Fibroblast of lung (primary cell): ENCODE measurements around the gene KIAA0586. TPM values are rescaled to one million over a fixed set of nuclear protein-coding genes. Genes with fewer than 3 reads are reported as not detected.

ENCODE experiments used
- DNase-seq, 2 donors: peaks; one replicate each; pipeline versions ENCODE4 v3.0.0 to v3.0.0-alpha.2; 2010; ENCODE audit warnings: low read depth in 2 of 2
- H2AFZ ChIP-seq: 2 replicates; pipeline ENCODE4 v1.5.1; 2012; ENCODE audit warnings: low read length, control low read depth, inconsistent platforms
- H3K27ac ChIP-seq: 2 replicates; pipeline ENCODE4 v1.5.1; 2011; ENCODE audit warnings: low read length, control low read depth; ENCODE audit not compliant: insufficient read depth
- H3K27me3 ChIP-seq: 2 replicates; pipeline ENCODE4 v1.5.1; 2011; ENCODE audit warnings: mild to moderate bottlenecking, low read length; ENCODE audit not compliant: control insufficient read depth, insufficient read depth
- H3K36me3 ChIP-seq: 2 replicates; pipeline ENCODE4 v1.5.1; 2011; ENCODE audit warnings: low read length; ENCODE audit not compliant: control insufficient read depth, insufficient read depth
- H3K4me1 ChIP-seq: 2 replicates; pipeline ENCODE4 v1.5.1; 2011; ENCODE audit warnings: low read length; ENCODE audit not compliant: control insufficient read depth, insufficient read depth; ENCODE audit errors: extremely low read depth
- H3K4me2 ChIP-seq: 2 replicates; pipeline ENCODE4 v1.5.1; 2011; ENCODE audit warnings: low read length, control low read depth; ENCODE audit not compliant: insufficient read depth; ENCODE audit errors: extremely low read depth
- H3K4me3 ChIP-seq, 4 experiments: fragments of 200-600 bp in 1 of 4; sonication (generic) in 1 of 4; replicated peaks in 1 of 4; 2 replicates each; pipeline ENCODE4 v1.5.1; 2011 to 2016; ENCODE audit warnings: low read length in 4 of 4, low read depth in 3 of 4, mild to moderate bottlenecking in 3 of 4, control low read depth in 2 of 4, inconsistent platforms in 1 of 4, mixed read lengths in 1 of 4; ENCODE audit not compliant: insufficient read depth in 1 of 4; ENCODE audit errors: control extremely low read depth in 1 of 4
- H3K79me2 ChIP-seq: 2 replicates; pipeline ENCODE4 v1.5.1; 2012; ENCODE audit warnings: mild to moderate bottlenecking, low read length, inconsistent platforms; ENCODE audit not compliant: control insufficient read depth, insufficient read depth
- H3K9ac ChIP-seq: 2 replicates; pipeline ENCODE4 v1.5.1; 2011; ENCODE audit warnings: mild to moderate bottlenecking, low read length, control low read depth; ENCODE audit not compliant: insufficient read depth
- H3K9me3 ChIP-seq: 2 replicates; pipeline ENCODE4 v1.5.1; 2012; ENCODE audit warnings: low read depth, low read length; ENCODE audit not compliant: control insufficient read depth, insufficient read depth
- H4K20me1 ChIP-seq: 2 replicates; pipeline ENCODE4 v1.5.1; 2011; ENCODE audit warnings: low read length; ENCODE audit not compliant: control insufficient read depth, insufficient read depth; ENCODE audit errors: extremely low read depth
- CTCF ChIP-seq, 2 donors: IDR thresholded peaks in 1 of 2; conservative IDR thresholded peaks in 1 of 2; 1 replicate in 1 of 2; 2 replicates in 1 of 2; pipeline ENCODE4 v1.5.1; 2011 to 2012; ENCODE audit warnings: low read length in 2 of 2, control low read depth in 1 of 2, inconsistent platforms in 1 of 2, low read depth in 1 of 2, mild to moderate bottlenecking in 1 of 2
- EZH2 ChIP-seq: IDR thresholded peaks from 2 replicates; pipeline ENCODE4 v1.5.1; 2012; ENCODE audit warnings: low read length, control low read depth, mild to moderate bottlenecking; ENCODE audit errors: missing control alignments
- polyA plus RNA-seq, 2 donors: library from polyadenylated mRNA; depleted of rRNA in 1 of 2; stranded (reverse) in 1 of 2; unstranded in 1 of 2; fragments of >200 nt; gene quantifications; 2 replicates each; pipeline ENCODE4 v1.2.1, GENCODE V29; 2011 to 2012; ENCODE audit warnings: missing spikeins in 1 of 2
- total RNA-seq: library from RNA; depleted of rRNA; stranded (reverse); fragments of >200 nt; gene quantifications from 2 replicates; pipeline ENCODE4 v1.2.1, GENCODE V29; 2014

The KIAA0586 gene
- total and polyA plus RNA-seq, 2 donors (not counting 1 experiment from before 2014, with no cell fraction given) = 17.8 to 18.9 TPM

GRCh38 chr14:58541633-58542022, 114.1 kb downstream of the KIAA0586 start:
- H3K4me2 ChIP-seq = no peak overlapping the region
- no peak for DNase-seq
- H2AFZ ChIP-seq = no peak overlapping the region
- no peak overlapping the region for H3K9ac ChIP-seq
- H3K4me1 ChIP-seq = peaks cover 3% of the 10 kb centered on the region
- H3K36me3 ChIP-seq = no peaks in the 10 kb centered on the region
- H3K4me3 ChIP-seq = no peak overlapping the region
- no peak overlapping the region for H3K27ac ChIP-seq
- no peaks in the 10 kb centered on the region for H4K20me1 ChIP-seq
- no peaks in the 10 kb centered on the region for H3K9me3 ChIP-seq
- H3K79me2 ChIP-seq = no peaks in the 10 kb centered on the region
- no peaks in the 10 kb centered on the region for H3K27me3 ChIP-seq
- TF ChIP-seq EZH2 (no peak), CTCF (conservative IDR thresholded peaks at IDR 0.05 in 1 of 2, IDR thresholded peaks at IDR 0.05 in 1 of 2; ENCODE audit: low read depth in 1 of 2, low read length in 2 of 2) (no peak)

- no peak for DNase-seq
- H3K36me3 ChIP-seq = no peaks in the 10 kb centered on the region
Observed at GRCh38 chr14:58543253-58543652, 115.7 kb downstream of the KIAA0586 start.

GRCh38 chr14:58547649-58548048, 120.1 kb downstream of the KIAA0586 start:
- DNase-seq = no peak
- H3K4me1 ChIP-seq = no peaks in the 10 kb centered on the region
- no peaks in the 10 kb centered on the region for H3K36me3 ChIP-seq
- H3K27ac ChIP-seq = no peak overlapping the region
- H3K4me2 ChIP-seq = no peak overlapping the region
- no peak overlapping the region for H2AFZ ChIP-seq
- H3K79me2 ChIP-seq = no peaks in the 10 kb centered on the region
- H3K9me3 ChIP-seq = no peaks in the 10 kb centered on the region
- no peak overlapping the region for H3K4me3 ChIP-seq
- H4K20me1 ChIP-seq = no peaks in the 10 kb centered on the region
- no peaks in the 10 kb centered on the region for H3K27me3 ChIP-seq
- H3K9ac ChIP-seq = no peak overlapping the region
- TF ChIP-seq EZH2 = no peak
- no peak for TF ChIP-seq CTCF (conservative IDR thresholded peaks at IDR 0.05 in 1 of 2, IDR thresholded peaks at IDR 0.05 in 1 of 2; ENCODE audit: low read depth in 1 of 2, low read length in 2 of 2)

More at GRCh38 chr14:58543253-58543652, 115.7 kb downstream of the KIAA0586 start:
- Histone ChIP-seq H3K9me3 (no peaks in the 10 kb centered on the region), H3K4me1 (peaks cover 3% of the 10 kb centered on the region), H3K4me3 (no peak overlapping the region), H4K20me1 (no peaks in the 10 kb centered on the region), H3K27me3 (no peaks in the 10 kb centered on the region), H3K27ac (no peak overlapping the region), H2AFZ (no peak overlapping the region), H3K79me2 (no peaks in the 10 kb centered on the region), H3K4me2 (no peak overlapping the region), H3K9ac (no peak overlapping the region)
- TF ChIP-seq CTCF (conservative IDR thresholded peaks at IDR 0.05 in 1 of 2, IDR thresholded peaks at IDR 0.05 in 1 of 2; ENCODE audit: low read depth in 1 of 2, low read length in 2 of 2) (no peak), EZH2 (no peak)
